ENCODE data around the gene FARP1.
A peak's percentile ranks its signal among the peaks of the same experiment; 100 is the strongest.

FARP1 gene

GRCh38 chr13:98134901-98135300 lies 8.0 kb upstream of the FARP1 start:
- no peak for DNase-seq

DNA sequence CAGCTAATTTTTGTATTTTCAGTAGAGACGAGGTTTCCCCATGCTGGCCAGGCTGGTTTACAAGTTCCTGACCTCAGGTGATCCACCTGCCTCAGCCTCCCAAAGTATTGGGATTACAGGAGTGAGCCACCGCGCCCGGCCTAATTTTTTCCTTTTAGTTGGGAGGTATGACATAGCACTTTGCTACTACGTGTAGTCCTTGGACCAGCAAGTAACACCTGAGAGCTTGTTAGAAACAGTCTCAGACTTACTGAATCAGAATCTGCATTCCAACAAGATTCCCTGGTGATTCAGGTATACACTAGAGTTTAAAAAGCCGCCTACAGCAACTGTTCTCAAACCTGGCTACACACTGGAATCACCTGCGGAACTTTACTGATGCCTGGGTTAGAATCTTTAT lies 1.8 kb upstream of the FARP1 start:
- DNase-seq = no peak

DNA sequence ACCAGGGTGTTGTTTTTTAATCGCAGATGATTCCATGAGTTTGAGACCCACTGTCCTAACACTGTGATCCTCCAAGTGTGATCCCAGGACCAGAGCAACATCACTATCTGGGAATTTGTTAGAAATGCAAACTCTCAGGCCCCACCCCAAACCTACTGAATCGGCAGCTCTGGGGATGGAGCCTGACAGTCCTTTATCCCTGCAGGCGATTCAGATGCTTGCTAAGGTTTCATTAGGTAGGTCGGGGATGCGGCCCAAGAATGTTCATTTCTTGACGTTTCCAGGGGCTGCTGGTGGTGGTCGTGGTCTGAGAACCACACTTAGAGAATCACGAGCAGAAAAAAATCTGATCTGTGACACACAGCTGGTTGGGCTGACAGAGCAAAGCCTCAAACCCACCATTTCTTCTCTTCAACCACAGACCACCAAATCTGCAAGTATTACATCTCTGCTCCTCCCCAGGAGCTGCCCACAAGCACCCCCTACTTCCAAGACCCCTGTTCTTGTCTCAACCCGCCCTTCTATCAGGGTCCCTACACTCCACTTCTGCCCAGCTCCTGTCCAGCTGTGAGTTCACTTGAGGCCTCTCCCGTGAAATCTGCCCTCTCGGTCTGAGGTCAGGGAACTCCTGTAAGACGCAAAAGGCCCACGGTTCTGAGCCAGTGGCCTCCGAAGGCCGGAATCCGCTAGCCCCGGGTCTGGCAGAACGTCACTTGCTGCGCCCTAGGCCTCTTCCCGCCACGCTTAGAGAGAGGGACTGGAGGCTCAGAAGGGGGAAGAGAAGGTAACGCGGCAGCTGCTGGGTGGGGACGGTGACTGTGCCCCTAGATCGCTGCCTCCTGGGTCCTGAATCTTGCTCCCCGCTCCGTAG lies 1.1 kb upstream of the FARP1 start:
- DNase-seq = no peak

GRCh38 chr13:98143157-98143553 lies 261 bp downstream of the FARP1 start:
- DNase-seq = peak in 1 of 2 experiments; percentile 55

DNA sequence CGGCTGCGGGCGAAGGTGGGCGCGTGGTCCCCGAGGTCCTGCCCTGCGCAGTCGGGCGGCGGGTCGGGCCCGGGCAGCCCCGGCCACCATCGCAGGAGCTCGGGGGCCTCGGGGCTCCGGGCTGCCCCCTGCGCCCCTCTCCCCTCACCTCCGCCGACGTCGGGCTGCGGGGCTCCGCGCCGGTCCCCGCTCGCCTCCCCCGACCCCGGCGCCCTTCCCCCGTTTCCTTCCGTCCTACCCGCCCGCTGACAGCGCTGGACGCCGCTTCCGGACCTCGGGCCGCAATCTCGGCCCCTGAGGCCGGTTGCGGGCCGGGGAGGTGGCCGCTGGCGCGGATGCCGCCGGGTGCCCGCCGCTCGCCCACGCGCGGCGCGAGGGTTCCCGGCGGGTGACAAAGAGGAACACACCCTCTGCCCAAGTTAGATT lies 720 bp downstream of the FARP1 start:
- DNase-seq = no peak

DNA sequence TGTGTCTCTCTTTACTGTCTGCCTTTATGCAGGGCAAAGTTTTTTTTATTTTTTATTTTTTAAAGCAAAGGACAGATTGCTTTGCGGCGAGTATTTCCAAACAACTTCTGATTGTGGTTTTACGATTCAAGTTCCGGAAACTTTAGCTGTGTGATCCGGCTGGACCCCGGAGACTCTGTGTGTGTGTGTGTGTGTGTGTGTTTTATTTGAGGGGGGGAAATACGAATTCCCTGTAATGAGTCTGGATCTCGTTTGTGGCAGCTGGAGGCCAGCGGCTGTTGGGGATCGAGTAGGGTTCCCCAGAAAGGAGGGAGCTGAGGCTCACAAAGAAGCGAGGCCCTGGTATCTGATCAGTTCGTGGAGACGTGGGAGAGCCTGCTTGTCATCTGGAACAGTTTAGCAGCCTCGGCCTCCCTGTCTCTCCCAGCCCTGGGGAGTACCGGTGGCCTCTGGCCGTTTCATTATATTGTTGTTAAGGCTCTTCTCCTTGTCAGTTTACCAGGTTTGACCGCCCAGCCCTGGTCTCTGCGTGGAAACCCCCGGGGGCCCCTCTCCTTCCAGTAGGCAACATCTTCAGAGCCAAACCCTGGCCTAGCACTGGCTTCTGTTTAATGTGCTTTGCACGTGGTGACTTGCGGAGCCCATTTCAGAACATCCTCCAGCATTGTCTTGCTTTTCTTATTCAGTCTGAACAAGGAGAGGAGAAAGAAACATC lies 1.3 kb downstream of the FARP1 start:
- DNase-seq = no peak

DNA sequence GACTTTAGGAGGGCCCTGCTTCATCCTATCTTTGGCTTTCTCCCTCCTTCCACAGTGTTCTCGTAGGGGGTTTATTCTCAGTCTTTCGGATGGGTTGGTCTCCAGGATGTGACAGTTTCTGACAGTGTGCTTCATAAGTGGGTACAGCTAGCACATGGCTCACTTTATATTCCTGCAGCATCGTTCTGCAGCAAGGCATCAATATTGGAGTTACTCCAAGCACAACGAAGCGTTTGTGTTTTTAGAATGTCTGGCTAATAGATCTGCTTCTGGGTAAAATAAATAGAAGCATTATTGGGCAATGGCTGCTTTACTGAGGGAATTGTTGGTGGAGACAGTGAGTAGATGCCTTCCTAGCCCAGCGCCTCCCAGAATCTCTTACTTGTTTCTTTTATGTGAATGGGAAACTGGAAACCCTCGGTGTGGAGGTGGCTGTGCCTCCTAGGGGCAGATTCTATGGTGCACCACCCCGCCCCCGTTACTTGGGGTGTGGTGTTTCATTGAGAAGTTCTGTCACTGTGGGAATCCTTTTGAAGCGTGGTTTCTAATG lies 2.0 kb downstream of the FARP1 start:
- DNase-seq = peak in 1 of 2 experiments; percentile 23

DNA sequence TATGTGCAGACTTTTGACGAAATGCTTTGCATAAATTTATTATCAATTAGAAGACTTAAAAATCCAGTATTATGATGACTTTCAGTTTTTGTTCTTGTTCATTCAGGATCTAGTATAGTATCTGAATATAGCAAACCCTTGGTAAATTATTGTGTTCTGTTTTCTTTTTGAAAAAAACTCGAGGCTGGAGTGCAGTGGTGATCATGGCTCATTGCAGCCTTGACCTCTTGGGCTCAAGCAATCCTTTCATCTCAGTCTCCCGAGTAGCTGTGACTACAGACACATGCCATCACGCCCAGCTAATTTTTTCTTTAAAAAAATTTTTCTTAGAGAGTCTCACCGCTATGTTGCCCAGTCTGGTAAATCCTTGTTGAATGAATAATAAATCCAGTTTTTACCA lies 4.6 kb downstream of the FARP1 start:
- no peak for DNase-seq

GRCh38 chr13:98150832-98151479 lies 8.1 kb downstream of the FARP1 start:
- no peak for DNase-seq

GRCh38 chr13:98155475-98156109 lies 12.7 kb downstream of the FARP1 start:
- no peak for DNase-seq

- no peak for DNase-seq
Measured at GRCh38 chr13:98156259-98156658, 13.4 kb downstream of the FARP1 start.

DNA sequence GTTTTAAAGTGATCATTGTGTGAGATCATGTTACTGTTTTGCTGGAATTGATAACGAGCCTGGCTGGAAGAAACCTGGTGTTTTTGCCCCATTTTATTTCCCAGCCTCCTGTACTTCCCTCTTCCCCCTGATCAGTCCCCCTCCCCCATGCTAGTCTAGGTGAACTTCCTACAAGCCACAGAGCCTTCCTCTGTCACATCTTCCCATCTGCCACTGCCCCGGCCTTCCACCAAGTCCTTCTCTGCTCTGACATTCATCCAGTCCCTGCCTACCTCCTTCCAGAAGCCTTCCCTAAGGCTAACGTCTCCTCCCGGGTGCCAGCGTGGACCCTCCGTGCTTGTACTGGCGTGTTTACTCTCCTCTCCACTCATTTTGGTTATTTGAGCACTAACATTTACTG lies 14.3 kb downstream of the FARP1 start:
- DNase-seq = no peak

- DNase-seq = no peak
Measured at GRCh38 chr13:98157609-98158008, 14.7 kb downstream of the FARP1 start.

GRCh38 chr13:98158172-98158899 lies 15.4 kb downstream of the FARP1 start:
- no peak for DNase-seq

DNA sequence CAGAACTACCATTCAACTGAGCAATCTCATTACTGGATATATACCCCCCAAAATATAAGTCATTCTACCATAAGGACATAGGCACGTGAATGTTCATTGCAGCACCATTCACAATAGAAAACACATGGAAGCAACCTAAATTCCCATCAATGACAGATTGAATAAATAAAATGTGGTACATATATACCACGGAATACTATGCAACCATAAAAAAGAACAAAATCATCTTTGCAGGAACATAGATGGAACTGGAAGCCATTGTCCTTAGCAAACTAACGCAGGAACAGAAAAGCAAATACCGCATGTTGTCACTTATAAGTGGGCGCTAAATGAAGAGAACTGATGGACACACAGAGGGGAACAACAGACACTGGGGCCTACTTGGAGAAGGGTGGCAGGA lies 20.0 kb downstream of the FARP1 start:
- no peak for DNase-seq

DNA sequence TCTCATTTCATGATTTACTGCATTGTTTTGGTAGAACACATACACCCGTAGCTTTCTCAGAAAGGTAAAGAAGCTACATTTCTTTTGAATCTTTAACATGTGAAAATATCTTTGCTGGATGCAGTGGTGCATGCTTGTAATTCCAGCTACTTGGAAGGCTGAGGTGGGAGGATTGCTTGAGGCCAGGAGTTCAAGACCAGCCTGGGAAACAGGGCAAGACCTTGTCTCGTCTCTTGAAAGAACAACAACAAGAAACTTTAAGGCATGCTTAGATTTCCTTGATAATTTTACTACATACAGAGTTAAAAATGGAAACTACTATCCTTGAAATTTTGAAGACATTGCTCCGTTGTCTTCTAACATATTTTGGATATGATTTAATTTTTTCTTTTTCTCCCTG lies 26.4 kb downstream of the FARP1 start:
- DNase-seq = no peak

DNA sequence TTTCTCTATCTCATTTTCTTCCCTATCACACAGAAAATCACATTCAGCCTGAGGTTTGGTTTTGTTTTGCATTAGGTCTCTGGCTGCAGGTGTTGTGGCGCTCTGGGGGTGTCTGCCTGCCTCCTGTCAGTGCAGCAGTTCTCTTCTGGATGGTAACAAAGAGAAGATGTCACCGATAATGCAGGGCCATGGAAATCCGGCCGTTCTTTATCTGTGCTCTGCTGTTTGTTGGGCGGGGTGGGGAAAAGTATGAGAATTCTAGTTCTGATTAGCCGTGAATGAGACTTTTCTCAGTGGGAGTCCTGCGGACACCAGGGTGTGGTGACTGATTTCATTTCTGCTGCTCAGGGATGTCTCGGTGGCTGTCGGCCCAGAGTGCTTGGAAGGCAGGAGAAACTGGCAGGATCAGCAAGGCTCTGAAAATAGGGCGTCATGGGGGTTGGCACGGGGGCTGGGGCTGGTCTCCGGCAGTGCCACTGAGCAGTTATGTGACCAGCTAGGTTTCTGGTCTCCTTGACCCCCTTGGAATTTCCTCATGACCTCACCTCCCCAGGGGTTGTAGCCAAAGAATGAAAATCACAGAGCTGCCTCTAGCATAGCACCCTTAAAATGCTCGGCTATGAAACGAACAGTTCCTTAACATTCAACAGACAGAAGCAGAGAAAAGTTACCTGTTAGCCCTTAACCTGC lies 29.2 kb downstream of the FARP1 start:
- no peak for DNase-seq

GRCh38 chr13:98172590-98173422 lies 29.9 kb downstream of the FARP1 start:
- no peak for DNase-seq

DNA sequence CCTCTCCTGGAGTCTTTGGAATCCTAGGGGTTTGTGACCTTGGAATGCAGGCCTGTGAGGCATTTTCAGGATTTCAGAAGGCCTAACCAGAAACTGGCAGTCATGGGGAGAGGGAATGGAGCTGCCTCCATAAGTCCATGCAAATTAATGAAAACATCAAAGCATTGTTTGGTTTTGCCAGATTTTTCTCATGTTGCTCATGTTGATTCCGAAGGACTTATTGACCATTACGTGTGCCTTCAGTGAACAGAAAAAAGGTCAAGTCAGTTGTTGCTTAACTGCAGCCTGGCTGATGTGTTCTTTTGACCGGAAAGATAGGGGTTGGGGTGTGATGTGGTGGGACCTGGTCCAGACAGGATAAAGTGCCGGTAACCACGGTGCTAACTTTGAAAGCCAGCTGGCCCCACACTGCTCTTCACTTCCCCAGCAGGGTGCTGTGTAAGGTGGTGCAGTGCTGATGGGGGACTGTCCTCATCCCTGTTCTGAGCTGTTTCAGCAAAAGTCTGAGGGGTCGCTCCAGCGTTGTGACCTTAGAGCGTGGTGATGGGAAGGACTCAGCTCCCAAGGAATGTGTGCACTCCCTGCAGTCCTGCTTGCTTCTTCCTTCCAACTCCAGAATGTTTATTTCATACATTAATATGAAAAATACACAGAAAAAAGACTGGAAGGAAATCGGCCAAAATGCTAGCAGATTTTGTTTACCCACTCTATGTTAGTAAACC lies 30.7 kb downstream of the FARP1 start:
- DNase-seq = no peak

DNA sequence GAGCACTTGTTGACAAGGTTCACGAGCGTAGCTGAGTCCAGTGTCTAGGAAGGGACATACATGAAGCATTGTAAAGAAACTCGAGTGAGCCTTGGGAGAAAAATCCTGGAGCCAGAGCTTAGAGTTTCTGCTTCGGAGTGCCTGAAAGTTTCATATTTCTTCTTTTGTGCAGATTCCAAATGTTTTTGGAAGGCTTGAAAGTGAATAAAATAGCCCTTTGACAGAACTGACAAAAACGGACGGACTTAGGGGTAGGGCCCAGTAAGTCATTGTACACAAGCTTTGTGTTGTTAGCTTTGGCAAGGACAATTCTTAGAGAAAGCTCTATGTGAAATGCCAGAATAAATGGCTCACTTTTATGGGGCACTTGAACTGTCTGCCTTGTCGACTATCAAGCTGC lies 31.4 kb downstream of the FARP1 start:
- DNase-seq = no peak

Measured in SW 1271 (cell line).